Eye (tissue), 1 donor: ENCODE data around the gene DNAJC21.
"Not testable (repeated sequence)": the region's sequence is repeated elsewhere in the genome, so short reads cannot be mapped to it uniquely, and the experiment has no call there.

Experiments used
- DNase-seq: peaks from one replicate; pipeline ENCODE4 v3.0.0-alpha.2; 2015

Gene DNAJC21

DNA sequence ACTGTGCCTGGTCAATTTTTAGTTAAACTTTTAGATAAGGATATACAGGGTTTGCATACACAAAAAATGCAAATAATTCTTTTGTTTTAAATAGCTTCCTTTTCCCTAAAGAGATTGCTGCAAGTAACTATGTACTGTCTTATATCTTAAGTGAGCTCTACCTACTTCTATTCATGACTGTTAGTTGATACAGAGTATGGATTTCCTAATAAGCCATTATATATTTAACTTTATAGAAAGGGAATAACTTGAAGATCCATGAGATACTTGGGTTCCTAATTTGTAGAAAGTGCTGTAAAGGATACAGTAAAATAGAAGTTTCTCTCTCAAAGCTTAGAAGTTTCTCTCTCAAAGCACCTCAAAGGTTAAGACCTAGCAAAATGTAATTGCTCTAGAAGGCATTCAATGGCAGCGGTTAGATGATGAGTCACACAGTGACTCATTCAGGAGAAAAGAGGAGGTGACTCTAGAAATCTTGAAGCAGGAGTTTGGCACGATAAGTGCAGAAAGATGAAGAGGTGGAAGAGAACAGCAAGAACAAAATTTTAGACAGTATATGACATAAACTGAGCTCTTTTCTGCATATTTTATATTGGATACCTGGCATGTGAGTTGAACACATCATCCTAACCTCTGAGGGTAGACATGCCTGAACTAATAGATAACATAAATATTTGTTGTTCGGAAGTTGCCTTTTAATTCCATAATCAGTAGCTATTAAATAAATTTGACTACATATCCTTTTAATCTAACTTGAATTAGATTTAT lies 5.5 kb upstream of the DNAJC21 start:
- DNase-seq: no peak

GRCh38 chr5:34924462-34924765 lies 4.9 kb upstream of the DNAJC21 start:
- no peak for DNase-seq

DNA sequence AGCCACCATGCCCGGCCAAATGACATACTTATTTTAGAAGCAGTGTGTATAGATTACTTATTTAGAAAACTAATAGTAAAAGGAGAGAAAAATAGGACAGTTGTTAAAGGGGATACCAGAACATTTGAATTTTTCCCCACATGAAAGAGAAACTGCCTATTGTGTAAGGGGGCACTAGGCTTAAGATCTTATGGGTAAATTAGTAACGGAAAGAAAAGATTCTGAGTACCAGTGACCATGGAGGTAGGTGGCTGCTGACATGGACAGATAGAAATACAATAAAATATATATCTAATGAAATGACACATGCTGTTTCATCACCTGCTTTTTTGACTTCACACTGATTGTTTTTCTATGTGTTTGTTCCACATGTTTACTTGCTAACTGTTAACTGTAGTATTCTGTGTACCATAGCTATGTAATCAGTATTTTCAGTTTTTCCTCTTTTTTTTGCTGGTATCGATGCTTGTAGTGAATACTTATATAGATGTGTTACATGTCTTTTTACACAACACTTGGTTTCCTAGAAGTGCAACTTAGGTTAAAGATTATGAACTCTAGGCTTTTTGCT lies 3.0 kb upstream of the DNAJC21 start:
- DNase-seq: no peak

DNA sequence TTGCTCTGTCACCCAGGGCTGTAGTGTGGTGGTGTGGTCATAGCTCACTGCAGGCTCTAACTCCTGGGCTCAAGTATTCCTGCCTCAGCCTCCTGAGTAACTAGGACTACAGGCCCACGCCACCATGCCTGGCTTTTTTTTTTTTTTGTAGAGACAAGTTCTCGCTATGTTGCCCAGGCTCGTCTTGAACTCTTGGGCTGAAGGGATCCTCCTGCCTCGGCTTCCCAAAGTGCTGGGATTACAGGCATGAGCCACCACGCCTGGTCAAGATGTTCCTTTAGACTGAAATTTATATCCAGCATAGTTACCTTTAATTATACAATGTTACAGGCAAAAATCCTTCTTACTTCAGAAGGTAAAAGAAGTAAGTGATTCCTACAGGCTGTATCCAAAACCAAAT lies 1.6 kb upstream of the DNAJC21 start:
- no peak for DNase-seq

DNA sequence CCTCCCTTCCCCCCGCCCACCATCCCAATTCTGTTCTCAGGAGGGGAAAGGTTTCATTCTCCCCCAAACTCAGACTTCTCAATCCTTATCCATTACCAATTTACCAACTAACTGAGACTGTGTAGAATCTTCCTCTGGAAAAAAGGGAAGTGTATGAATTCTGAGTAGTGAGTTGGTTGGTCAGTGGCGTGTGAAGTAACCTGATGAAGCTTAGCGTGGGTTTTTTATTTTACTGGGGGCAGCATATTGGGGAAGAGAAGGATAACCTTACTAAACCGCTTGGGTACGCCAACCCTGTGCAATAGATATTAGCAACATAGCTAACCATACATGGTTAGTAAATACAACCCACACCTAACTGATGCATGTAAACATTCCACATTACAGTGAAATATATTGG lies 1.1 kb upstream of the DNAJC21 start:
- peak; percentile 14 for DNase-seq

DNA sequence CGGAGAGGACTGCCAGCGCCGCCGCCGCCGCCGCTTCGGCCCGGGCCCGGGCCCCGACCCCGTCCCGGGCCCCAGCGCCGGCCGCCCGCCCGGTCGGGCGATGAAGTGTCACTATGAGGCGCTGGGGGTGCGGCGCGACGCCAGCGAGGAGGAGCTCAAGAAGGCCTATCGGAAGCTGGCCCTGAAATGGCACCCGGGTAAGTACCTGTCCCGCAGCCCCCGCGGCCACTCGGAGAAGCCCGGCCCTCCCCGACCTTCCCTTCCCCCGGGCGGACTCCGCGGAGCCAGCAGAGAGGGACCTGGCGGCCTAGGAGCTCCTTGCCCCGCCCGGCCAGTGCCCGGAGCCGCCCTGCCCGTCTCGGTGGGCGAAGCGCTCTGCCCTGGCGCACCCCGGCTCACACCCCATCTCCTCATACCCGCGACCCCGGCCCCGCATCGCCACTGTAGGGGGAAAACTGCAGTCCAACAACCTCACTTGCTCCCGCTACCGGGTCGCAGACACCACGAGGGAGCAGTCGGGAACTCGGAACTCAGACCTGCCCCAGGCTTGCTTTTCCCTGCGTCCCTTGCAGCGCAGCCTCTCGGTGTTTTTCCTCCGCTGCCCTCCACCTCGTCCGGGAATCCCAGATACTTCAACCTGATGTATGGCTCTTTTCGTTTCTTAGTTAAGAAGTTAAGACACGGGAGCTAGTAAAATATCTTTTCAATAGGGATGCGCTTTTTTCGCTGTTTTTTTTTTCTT lies 532 bp downstream of the DNAJC21 start:
- DNase-seq: peak; percentile 90

- DNase-seq: no peak
Observed at GRCh38 chr5:34930462-34930844, 1.1 kb downstream of the DNAJC21 start.

DNA sequence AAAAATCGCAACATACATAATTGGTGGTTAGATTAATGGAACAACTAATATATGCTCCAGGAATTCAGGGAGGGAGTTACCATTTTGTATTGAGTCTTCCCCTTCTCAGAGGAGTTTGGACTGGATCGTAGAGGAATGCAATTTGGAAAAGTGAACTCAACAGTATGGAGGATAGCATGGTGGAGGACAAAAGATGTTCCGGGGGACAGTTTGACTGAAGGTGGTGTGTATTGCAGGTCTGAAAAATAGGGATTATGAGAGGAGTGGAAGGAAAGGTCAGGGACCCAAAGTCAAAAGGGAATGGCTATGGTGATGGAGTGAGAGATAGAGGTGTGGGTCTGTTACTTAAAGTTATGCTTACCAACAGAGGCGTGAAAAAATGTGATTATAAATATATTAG lies 1.5 kb downstream of the DNAJC21 start:
- DNase-seq: no peak

DNA sequence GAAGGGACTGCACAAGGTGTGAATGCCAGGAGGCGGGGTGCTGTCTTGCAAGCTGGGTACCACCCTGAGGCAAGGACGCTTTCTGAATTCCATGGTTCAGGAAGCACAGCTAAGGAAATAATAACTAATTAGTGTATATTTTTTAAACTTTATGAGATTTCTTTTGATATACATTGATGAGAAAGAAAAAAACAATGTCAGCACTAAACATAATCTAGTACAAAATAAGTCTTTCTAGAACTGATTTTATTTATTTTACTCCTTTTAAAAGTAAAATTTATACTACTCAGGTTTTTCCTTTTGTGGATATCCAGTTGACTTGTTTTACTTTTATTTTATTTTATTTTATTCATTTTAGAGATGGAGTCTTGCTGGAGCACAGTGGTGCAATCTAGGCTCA lies 3.6 kb downstream of the DNAJC21 start:
- no peak for DNase-seq

GRCh38 chr5:34941936-34942335 lies 12.6 kb downstream of the DNAJC21 start:
- DNase-seq: no peak

DNA sequence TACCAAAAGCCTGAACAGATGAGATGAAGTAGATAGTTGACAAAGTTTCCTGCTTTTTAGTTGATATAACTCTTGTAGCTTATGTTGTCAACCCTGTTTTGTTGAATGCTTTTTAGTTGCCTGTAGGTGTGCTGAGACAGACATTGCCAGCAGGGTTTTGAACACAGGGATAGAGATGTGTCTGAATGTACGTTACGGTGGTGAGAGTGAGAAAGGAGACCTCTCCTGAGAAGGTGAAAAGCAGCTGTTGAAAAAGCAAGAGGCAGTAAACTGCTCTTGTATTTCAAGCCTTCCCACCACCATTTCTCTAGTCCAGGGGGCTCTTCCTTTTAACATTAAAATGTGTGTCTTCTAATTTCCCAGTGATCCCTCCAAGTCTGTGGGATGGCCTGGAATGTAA lies 14.7 kb downstream of the DNAJC21 start:
- DNase-seq: no peak

DNA sequence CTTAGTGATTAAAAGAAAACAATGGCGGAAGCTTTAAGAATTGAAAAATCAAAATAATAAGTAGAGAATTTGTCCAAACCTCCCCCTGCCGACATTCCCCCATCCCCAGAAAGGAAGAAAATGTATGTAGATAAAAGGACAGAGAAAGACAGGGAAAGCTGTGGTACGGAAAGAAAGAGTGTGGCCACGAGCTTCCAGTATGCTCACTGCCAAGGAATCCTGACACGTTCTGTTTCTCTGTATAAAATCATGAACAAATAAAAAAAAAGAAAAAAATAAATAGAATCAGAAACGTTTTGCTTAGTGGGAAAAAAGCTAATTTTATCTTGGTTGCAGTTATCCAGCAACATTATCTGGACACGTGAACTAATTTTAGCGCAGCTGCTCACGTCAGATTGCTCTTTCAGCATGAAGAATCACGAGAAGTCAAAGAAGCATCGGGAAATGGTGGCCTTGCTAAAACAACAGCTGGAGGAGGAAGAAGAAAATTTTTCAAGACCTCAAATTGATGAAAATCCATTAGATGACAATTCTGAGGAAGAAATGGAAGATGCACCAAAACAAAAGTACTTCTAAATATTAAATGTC lies 15.2 kb downstream of the DNAJC21 start:
- DNase-seq: no peak

DNA sequence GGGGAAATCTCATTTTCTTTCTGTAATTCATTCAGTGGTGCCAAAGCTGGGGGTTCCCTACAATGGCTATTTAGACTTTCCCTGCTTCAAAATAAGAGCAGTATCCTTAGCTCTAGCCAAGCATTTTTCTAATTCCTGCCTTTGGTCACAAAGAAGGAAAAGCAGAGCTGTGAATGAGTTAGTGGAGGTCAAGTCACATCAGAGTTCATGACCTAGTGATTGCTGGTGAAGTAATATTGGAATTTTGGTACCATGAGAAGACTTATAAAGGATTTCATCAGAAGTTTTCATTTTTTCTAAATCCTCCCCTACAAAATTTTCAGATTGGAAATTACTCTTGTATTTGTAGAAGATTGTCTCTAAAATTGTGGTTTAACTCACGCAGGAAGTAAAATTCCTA lies 28.0 kb downstream of the DNAJC21 start:
- no peak for DNase-seq

- DNase-seq: peak; percentile 53
Observed at GRCh38 chr5:34957857-34958690, 28.7 kb downstream of the DNAJC21 start.

DNA sequence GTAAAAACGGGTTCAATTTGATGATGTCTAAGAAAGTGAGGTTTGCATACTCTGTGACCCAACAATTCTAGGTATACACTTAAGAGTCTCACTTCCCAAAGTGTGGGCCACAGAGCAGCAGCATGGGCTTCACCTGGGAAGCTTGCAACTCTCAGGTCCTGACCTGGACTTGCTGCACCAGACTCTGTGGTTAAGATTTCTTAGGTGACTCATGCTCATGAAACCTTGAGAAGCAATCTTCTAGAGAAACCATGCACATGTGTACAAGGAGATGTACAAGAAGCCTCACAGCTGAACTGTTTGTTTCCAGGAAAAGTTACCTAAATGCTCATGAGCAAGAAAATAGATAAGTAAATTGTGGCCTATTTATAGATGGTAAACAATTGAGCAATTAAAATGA lies 30.0 kb downstream of the DNAJC21 start:
- DNase-seq: no peak

DNA sequence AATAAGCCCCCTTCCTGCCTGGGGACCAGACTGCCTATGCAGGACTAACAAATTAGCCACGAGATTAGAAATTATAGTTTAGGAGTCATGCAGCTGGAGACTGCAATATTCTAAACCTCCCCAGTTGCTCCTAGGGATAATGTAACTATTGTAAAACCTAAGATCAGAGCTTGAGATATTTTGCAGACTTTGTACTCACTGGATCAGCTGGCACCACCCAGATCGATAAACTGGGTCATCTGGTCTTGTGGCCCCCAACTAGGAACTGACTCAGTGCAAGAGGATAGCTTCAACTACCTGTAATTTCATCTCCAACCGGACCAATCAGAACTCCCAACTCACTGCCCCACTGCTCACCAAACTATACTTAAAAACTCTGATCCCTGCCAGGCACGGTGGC lies 38.2 kb downstream of the DNAJC21 start:
- no peak for DNase-seq

DNA sequence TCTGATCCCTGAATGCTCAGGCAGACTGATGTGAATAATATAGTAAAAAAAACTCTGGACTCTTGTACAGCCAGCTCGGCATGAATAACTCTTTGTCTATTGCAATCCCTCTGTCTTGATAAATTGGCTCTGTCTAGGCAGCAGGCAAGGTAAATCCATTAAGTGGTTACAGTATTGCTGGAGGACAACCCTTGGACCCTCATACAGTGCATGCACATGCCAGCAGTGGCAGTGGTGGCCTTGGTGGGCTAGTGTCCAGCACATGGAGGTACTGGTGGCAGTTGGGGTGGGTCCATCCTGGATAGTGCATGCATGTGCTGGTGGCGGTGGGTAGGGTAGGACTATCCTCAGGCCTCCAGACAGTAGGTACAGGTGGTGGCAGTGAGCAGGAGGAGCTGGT lies 38.9 kb downstream of the DNAJC21 start:
- DNase-seq: no peak

GRCh38 chr5:34970552-34970951 lies 41.2 kb downstream of the DNAJC21 start:
- DNase-seq: no peak

DNA sequence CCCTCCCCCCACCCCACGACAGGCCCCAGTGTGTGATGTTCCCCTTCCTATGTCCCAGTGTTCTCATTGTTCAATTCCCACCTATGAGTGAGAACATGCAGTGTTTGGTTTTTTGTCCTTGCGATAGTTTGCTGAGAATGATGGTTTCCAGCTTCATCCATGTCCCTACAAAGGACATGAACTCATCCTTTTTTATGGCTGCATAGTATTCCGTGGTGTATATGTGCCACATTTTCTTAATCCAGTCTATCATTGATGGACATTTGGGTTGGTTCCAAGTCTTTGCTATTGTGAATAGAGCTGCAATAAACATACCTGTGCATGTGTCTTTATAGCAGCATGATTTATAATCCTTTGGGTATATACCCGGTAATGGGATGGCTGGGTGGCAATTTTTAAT lies 42.3 kb downstream of the DNAJC21 start:
- DNase-seq: not testable (repeated sequence)

GRCh38 chr5:34976347-34976746 lies 47.0 kb downstream of the DNAJC21 start:
- no peak for DNase-seq

- DNase-seq: no peak
Observed at GRCh38 chr5:34977934-34978613, 48.7 kb downstream of the DNAJC21 start.

GRCh38 chr5:34978681-34979080 lies 49.3 kb downstream of the DNAJC21 start:
- no peak for DNase-seq

GRCh38 chr5:34982823-34983222 lies 53.5 kb downstream of the DNAJC21 start:
- no peak for DNase-seq
